ENCODE results near the gene ISYNA1. TPM values are rescaled to one million over a fixed set of nuclear protein-coding genes. Genes with fewer than 3 reads are reported as not detected.

Gene ISYNA1
- total and polyA plus RNA-seq, 10 of the 15 experiments (the other 5 are each of a cell fraction or from before 2014, with no cell fraction given) = 1.9 to 37.0 (median 9.1) TPM

DNA sequence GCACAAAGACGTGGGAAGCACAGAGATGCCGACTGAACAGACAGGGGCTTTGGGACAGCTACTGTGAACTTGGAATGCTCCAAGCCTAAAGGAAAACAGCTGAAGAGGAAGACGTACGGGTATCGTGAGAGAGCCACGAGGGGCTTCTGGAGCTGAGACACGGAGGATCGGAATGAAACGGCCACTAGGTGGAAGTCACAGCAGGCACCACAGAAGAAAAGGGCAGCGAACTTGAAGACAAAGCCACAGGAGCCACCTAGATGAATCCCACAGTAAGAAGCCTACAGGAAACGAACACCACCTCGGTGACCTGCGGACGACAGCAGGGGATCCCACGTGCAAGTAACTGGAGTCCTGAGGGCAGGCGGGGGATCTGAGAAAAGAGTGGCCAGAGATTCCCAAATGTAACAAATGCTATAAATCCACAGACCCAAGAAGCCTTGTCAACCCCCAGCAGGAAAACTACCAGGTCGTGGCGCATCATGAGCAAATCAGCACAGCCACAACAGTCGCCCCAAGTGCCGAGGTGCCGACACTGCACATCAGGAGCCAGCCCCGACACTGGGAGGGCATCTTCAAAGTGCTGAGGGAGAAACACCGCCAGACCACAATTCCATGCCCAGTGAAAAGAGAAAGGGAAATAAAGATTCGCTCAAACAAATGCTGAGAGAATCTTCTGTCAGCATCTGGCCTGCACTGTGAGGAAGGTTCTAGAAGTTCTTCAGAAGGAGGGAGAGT, 39.3 kb upstream of the ISYNA1 start (continued):
- TF ChIP-seq, protein P1, sequence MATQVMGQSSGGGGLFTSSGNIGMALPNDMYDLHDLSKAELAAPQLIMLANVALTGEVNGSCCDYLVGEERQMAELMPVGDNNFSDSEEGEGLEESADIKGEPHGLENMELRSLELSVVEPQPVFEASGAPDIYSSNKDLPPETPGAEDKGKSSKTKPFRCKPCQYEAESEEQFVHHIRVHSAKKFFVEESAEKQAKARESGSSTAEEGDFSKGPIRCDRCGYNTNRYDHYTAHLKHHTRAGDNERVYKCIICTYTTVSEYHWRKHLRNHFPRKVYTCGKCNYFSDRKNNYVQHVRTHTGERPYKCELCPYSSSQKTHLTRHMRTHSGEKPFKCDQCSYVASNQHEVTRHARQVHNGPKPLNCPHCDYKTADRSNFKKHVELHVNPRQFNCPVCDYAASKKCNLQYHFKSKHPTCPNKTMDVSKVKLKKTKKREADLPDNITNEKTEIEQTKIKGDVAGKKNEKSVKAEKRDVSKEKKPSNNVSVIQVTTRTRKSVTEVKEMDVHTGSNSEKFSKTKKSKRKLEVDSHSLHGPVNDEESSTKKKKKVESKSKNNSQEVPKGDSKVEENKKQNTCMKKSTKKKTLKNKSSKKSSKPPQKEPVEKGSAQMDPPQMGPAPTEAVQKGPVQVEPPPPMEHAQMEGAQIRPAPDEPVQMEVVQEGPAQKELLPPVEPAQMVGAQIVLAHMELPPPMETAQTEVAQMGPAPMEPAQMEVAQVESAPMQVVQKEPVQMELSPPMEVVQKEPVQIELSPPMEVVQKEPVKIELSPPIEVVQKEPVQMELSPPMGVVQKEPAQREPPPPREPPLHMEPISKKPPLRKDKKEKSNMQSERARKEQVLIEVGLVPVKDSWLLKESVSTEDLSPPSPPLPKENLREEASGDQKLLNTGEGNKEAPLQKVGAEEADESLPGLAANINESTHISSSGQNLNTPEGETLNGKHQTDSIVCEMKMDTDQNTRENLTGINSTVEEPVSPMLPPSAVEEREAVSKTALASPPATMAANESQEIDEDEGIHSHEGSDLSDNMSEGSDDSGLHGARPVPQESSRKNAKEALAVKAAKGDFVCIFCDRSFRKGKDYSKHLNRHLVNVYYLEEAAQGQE (IDR thresholded peaks at IDR 0.05; ENCODE audit: low read depth, low read length) = no peak
- TF ChIP-seq KDM1A (IDR thresholded peaks at IDR 0.05; ENCODE audit: borderline replicate concordance) = no peak

DNA sequence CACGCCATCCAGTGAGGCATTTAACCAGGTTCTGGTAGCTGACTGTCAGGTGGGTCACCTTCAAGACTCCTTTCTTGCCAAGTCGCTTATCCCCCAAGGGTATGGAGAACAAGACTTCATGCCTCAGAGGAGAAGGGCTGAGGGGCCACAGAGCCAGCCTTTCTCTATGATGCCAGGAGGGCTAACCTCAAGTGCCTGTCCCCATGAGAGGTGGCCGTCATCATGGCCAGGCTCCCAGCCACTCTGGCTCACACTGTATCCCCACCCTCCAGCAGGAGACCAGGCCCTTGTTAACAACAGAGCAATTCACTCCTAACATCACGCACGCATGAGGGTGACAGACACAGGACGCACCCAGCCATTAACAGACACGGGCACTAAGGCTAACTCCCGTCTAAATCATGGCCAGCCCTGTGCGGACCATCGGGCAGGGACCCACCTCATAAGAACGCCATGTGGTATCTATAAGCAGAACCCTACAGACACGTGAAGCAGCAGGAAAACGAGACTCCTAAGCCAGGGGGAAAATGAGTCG, 38.6 kb upstream of the ISYNA1 start:
- Histone ChIP-seq H3K4me2 (ENCODE audit: control insufficient read depth, insufficient read depth) (no peak overlapping the region), H3K27ac (ENCODE audit: control insufficient read depth, insufficient read depth) (no peak overlapping the region), H3K4me1 (ENCODE audit: control insufficient read depth, insufficient read depth, low read length) (peaks cover 33% of the 10 kb centered on the region), H3K9ac (ENCODE audit: control insufficient read depth, insufficient read depth, low read length) (no peak overlapping the region), H3K27me3 (replicated peaks in 1 of 2; ENCODE audit: control insufficient read depth in 2 of 2, insufficient read depth in 2 of 2, low read length in 1 of 2) (no peaks in the 10 kb centered on the region), H3K36me3 (ENCODE audit: control insufficient read depth in 2 of 2, insufficient read depth in 2 of 2, low read length in 1 of 2) (peaks cover 5 to 12% of the 10 kb centered on the region in 2 experiments; a peak in 3 of 4 replicates), H4K20me1 (ENCODE audit: control insufficient read depth, insufficient read depth) (peaks cover 5% of the 10 kb centered on the region), H3K4me3 (no peak overlapping the region), H2AFZ (ENCODE audit: control insufficient read depth, low read depth, low read length) (no peak overlapping the region), H3K9me3 (replicated peaks; ENCODE audit: control insufficient read depth, insufficient read depth, low read length) (no peaks in the 10 kb centered on the region), H3K79me2 (ENCODE audit: control insufficient read depth, insufficient read depth, low read length) (peaks cover 59% of the 10 kb centered on the region)
- CTCF ChIA-PET = interaction anchor here (0.6 to 1.6 kb wide), 2 partner anchors 370 to 386 kb away, joined by 3 read pairs; no protein-coding TSS in a partner anchor
- POLR2A ChIA-PET = interaction anchor here (0.6 kb wide), 1 partner anchor 424 kb away, joined by 4 read pairs; no protein-coding TSS in a partner anchor
- in situ Hi-C loops (cut with MboI) (no loop called here), intact Hi-C loops (cut with micrococcal nuclease; ENCODE audit: unreplicated experiment) (loop anchor here (5.0 kb wide), 1 partner anchor 111 kb away; the partner anchor contains the start of gene REX1BD)
- ATAC-seq (no peak), DNase-seq (ENCODE audit: low read depth, low spot score) (no peak), FAIRE-seq (no peak)
- 89% methylated on average over 14 of the region's 14 CpGs for WGBS (ENCODE audit: insufficient coverage, insufficient replicate concordance, low lambda C conversion rate, missing lambda C conversion rate)
- RAD21 ChIA-PET (ENCODE audit: unreplicated experiment) = no interaction called here
- no TSS peak for BruUV-seq (replicated peaks)
- SMC1A ChIA-PET (ENCODE audit: uncharacterized antibody, unreplicated experiment) = interaction anchor here (1.1 kb wide), 1 partner anchor 43 kb away, joined by 3 read pairs; no protein-coding TSS in a partner anchor
- TF ChIP-seq PAX5 (IDR thresholded peaks at IDR 0.05; ENCODE audit: borderline replicate concordance, low read depth, low read length) (no peak), SUZ12 (IDR thresholded peaks at IDR 0.05; ENCODE audit: unreplicated experiment) (no peak), CBX3 (IDR thresholded peaks at IDR 0.05; ENCODE audit: borderline replicate concordance, low read depth) (no peak), SPI1 (IDR thresholded peaks at IDR 0.05; ENCODE audit: borderline replicate concordance, insufficient read depth, low read depth, low read length) (no peak), HDAC2 (IDR thresholded peaks at IDR 0.05) (no peak), NFYA (IDR thresholded peaks at IDR 0.05; ENCODE audit: borderline replicate concordance, low read depth, low read length) (no peak), NR2F1 (conservative IDR thresholded peaks at IDR 0.05) (no peak), HCFC1 (IDR thresholded peaks at IDR 0.05; ENCODE audit: low read length) (no peak), SP1 (IDR thresholded peaks at IDR 0.05; ENCODE audit: low read depth, low read length) (no peak), RELA (IDR thresholded peaks at IDR 0.05; ENCODE audit: borderline replicate concordance, partially characterized antibody) (no peak), ZNF24 (IDR thresholded peaks at IDR 0.05) (no peak), FOXM1 (IDR thresholded peaks at IDR 0.05; ENCODE audit: low read depth, low read length) (no peak), MTA2 (IDR thresholded peaks at IDR 0.05; ENCODE audit: low read depth) (no peak), RUNX3 (IDR thresholded peaks at IDR 0.05; ENCODE audit: low read length) (no peak)
- TF ChIP-seq, protein P2, sequence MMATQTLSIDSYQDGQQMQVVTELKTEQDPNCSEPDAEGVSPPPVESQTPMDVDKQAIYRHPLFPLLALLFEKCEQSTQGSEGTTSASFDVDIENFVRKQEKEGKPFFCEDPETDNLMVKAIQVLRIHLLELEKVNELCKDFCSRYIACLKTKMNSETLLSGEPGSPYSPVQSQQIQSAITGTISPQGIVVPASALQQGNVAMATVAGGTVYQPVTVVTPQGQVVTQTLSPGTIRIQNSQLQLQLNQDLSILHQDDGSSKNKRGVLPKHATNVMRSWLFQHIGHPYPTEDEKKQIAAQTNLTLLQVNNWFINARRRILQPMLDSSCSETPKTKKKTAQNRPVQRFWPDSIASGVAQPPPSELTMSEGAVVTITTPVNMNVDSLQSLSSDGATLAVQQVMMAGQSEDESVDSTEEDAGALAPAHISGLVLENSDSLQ (IDR thresholded peaks at IDR 0.05) = no peak
- TF ChIP-seq, protein P3, sequence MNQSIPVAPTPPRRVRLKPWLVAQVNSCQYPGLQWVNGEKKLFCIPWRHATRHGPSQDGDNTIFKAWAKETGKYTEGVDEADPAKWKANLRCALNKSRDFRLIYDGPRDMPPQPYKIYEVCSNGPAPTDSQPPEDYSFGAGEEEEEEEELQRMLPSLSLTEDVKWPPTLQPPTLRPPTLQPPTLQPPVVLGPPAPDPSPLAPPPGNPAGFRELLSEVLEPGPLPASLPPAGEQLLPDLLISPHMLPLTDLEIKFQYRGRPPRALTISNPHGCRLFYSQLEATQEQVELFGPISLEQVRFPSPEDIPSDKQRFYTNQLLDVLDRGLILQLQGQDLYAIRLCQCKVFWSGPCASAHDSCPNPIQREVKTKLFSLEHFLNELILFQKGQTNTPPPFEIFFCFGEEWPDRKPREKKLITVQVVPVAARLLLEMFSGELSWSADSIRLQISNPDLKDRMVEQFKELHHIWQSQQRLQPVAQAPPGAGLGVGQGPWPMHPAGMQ (IDR thresholded peaks at IDR 0.05; ENCODE audit: borderline replicate concordance) = no peak
